ENCODE measurements around the gene PIP5K1A. TPM values are rescaled to one million over a fixed set of nuclear protein-coding genes. Genes with fewer than 3 reads are reported as not detected.

Gene PIP5K1A
- total and polyA plus RNA-seq, 4 donors, result 4.0 to 32.0 (median 13.6) TPM

- H3K4me3 ChIP-seq (ENCODE audit: low read depth in 1 of 3, low read length in 3 of 3), result no peak overlapping the region
- no peak overlapping the region for H3K9ac ChIP-seq (ENCODE audit: low read depth in 1 of 2, low read length in 2 of 2)
- H3K4me1 ChIP-seq (ENCODE audit: control insufficient read depth in 4 of 4, insufficient read depth in 4 of 4, low read length in 3 of 4), result no peaks in the 10 kb centered on the region
- H3K27me3 ChIP-seq (ENCODE audit: control insufficient read depth in 4 of 4, insufficient read depth in 4 of 4, low read length in 3 of 4), result no peaks in the 10 kb centered on the region
- no peak for DNase-seq (ENCODE audit: low spot score)
- H3K36me3 ChIP-seq (ENCODE audit: control insufficient read depth in 4 of 4, insufficient read depth in 3 of 4, low read depth in 1 of 4, low read length in 3 of 4), result peaks cover 7 to 12% (median 11%) of the 10 kb centered on the region in 4 donors
- no peak overlapping the region for H3K27ac ChIP-seq (ENCODE audit: low read depth in 1 of 2, low read length in 2 of 2)
- H3K9me3 ChIP-seq (ENCODE audit: control insufficient read depth in 4 of 4, low read length in 3 of 4), result no peaks in the 10 kb centered on the region
- no peak for TF ChIP-seq RXRA (IDR thresholded peaks at IDR 0.05)
- no peak for TF ChIP-seq FOXA1 (IDR thresholded peaks at IDR 0.05)
- TF ChIP-seq RAD21 (IDR thresholded peaks at IDR 0.05), result no peak
- TF ChIP-seq CTCF (IDR thresholded peaks at IDR 0.05; ENCODE audit: low read depth, low read length, missing input control), result no peak
- TF ChIP-seq REST (IDR thresholded peaks at IDR 0.05), result no peak
- TF ChIP-seq HNF4A (conservative IDR thresholded peaks at IDR 0.05), result no peak
- TF ChIP-seq HNF4G (IDR thresholded peaks at IDR 0.05), result no peak
- no peak for TF ChIP-seq FOXA2 (IDR thresholded peaks at IDR 0.05)
- TF ChIP-seq GABPA (IDR thresholded peaks at IDR 0.05 in 1 of 2, conservative IDR thresholded peaks at IDR 0.05 in 1 of 2), result no peak
- TF ChIP-seq YY1 (IDR thresholded peaks at IDR 0.05), result no peak
- TF ChIP-seq EGR1 (IDR thresholded peaks at IDR 0.05; ENCODE audit: low read depth in 2 of 2), result no peak
- no peak for TF ChIP-seq ATF3 (IDR thresholded peaks at IDR 0.05)
- no peak for TF ChIP-seq NR2F2 (IDR thresholded peaks at IDR 0.05)
- no peak for TF ChIP-seq MAX (IDR thresholded peaks at IDR 0.05)
- TF ChIP-seq SP1 (IDR thresholded peaks at IDR 0.05), result no peak
- no peak for TF ChIP-seq TAF1 (conservative IDR thresholded peaks at IDR 0.05)
- no peak for TF ChIP-seq JUND (IDR thresholded peaks at IDR 0.05)
- TF ChIP-seq ZBTB33 (IDR thresholded peaks at IDR 0.05), result no peak
- 88% methylated on average over 1 of the region's 1 CpG for whole genome bisulfite sequencing
Observed at GRCh38 chr1:151210830-151211229, 12.5 kb downstream of the PIP5K1A start.

Measured in liver (tissue), 9 donors.